LNCAP (cell line): ENCODE results near the gene ABHD12.

Experiments
- TF ChIP-seq, protein P1 (sequence below): fragments of 450-650 bp; IDR thresholded peaks from 2 replicates; pipeline ENCODE4 v1.5.1; 2017; ENCODE audit warnings: mild to moderate bottlenecking

The ABHD12 gene

DNA sequence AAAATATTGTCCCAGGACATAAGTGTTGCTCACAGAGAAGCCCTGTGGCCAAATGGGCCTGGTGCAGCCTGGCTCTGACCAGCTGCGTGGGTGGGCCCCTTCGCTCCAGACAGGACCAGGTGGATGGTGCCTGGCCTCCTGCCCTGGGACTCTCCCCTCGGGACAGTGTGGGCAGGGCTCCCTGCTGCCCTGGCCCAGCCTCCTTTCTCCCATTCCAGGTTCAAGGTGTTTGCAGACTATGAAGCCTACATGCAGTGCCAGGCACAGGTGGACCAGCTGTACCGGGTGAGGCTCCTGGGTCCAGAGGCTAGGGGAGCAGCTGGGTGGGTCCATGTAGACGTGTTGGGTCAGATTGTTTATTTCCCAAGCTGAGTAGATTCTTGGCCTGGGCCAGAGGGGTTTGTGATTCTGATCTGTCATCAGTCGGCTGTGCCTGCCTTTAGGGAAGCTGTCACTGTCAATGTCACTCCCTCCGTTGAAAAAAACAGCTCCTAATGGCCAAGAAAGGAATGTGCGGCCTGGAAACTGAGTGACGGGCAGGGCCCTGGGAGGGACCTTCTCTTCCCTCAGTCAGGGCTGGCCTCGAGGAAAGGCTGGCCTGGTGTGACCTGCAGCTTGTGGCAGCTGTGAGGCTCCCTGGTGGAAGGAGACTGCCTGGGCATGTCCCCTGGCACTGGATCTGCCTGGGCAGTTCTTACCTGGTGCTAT, 95.1 kb downstream of the ABHD12 start:
- TF ChIP-seq, protein P1, sequence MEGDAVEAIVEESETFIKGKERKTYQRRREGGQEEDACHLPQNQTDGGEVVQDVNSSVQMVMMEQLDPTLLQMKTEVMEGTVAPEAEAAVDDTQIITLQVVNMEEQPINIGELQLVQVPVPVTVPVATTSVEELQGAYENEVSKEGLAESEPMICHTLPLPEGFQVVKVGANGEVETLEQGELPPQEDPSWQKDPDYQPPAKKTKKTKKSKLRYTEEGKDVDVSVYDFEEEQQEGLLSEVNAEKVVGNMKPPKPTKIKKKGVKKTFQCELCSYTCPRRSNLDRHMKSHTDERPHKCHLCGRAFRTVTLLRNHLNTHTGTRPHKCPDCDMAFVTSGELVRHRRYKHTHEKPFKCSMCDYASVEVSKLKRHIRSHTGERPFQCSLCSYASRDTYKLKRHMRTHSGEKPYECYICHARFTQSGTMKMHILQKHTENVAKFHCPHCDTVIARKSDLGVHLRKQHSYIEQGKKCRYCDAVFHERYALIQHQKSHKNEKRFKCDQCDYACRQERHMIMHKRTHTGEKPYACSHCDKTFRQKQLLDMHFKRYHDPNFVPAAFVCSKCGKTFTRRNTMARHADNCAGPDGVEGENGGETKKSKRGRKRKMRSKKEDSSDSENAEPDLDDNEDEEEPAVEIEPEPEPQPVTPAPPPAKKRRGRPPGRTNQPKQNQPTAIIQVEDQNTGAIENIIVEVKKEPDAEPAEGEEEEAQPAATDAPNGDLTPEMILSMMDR: no peak

DNA sequence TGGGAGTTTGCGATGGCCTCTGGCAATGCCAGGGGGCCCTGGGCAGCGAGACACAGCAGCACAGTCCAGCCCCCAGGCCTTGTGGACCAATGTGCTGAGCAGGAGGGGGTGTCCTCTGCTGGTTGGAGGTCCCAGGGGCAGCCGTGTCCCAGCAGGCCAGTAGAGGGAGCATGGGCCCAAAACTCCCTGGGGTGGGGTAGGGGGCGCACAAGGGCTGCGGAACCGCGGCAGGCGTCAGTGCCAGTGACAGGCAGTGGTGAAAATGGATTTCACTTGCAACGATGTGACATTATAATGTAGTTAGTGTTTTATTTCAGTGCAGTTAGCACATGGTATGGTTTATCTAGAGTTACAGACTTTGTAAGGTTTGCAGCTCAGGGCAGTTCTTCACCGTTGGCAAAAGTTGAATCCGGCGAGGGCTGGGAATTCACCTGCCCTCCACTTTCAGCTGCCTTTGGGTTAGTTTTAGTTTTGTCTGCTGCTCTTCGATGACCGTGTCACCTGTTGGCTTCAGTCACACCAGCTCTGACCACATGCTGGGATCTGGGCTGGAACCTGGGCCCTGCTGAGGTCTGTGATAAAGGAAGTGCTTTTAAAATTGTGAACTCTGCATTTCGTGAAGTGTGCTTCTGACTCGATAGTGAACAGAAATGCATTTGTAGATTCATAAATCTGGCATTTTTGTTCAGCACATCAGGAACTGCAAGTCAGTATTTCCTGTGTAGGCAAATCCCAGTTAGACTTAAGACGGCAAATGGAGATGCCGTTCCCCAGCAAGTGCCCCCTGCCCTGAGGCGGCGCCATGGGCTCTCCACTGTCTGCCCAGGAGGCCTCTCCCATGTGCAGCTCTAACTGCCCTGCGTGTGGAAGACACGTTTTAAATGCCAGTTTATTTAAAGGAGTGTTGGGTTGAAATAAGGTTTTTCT, 95.9 kb downstream of the ABHD12 start:
- TF ChIP-seq, protein P1: peak; percentile 73

DNA sequence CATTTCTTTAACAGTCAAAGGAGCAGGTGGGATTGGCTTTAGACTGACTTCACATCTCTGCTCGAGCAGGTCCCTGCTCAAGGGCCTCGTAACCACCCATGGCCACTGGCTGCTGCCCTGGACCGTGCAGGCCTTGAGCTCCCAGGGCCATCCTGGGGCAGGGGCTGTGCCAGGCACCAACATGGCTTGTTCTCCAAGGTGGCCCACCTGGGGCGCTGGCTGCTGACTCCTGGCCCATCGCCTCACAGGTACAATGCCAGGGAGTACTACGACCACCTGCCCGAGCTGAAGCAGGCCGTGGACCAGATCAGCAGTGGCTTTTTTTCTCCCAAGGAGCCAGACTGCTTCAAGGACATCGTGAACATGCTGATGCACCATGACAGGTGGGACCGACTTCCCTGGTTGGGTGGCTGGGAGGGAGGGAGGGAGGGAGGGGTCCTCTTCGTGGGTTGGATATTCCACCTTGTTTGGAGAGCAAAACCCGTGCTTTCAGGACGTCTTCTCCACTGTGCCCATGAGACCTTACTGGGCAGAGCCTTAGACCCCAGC, 96.7 kb downstream of the ABHD12 start:
- TF ChIP-seq, protein P1: no peak

DNA sequence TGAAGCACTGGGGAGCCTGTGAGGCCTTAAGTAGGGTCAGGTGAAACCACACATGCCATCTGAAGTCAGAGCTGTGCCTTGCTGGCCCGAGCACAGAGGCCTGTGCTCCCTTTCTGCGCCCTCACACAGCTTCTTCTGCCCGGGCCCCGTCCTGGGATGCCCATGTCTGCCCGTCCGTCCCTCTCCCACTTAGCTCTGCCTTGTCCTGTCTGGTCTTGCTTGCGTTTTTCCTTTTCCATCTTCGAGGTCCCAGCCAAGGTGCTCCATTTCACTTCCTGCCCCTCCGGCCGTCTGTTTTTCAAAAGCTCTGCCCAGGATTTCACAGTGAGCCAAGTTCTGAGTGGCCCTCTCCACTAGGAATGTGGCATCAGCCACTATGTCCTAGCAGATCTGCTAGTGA, 97.1 kb downstream of the ABHD12 start:
- TF ChIP-seq, protein P1: no peak

DNA sequence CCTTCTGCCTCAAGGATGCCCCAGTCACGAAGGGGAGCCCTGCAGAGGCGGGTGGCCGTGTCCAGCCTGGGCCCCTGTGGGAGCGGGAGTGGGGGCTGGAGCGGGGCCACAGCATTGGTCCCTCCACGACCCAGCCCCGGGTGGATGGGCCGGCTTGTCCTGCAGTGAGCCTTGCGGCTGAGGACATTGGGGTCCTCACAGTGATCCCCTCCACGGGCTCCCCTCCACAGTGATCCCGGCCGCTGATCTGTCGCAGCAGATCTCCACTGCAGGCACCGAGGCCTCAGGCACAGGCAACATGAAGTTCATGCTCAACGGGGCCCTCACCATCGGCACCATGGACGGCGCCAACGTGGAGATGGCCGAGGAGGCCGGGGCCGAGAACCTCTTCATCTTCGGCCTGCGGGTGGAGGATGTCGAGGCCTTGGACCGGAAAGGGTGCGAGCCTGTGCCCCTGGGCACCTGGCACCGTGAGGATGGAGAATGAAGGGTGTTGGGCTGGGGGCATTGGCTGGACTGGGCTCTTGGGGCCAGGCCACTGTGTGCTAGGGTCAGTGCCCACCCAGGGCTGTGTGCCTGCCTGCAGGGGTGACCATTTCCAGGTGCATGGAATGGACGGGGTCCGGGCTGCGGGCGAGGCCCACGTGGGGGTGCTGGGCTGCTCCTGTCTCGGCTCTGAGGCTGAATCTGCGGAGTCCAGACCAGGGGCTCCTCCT, 98.3 kb downstream of the ABHD12 start:
- TF ChIP-seq, protein P1: no peak

DNA sequence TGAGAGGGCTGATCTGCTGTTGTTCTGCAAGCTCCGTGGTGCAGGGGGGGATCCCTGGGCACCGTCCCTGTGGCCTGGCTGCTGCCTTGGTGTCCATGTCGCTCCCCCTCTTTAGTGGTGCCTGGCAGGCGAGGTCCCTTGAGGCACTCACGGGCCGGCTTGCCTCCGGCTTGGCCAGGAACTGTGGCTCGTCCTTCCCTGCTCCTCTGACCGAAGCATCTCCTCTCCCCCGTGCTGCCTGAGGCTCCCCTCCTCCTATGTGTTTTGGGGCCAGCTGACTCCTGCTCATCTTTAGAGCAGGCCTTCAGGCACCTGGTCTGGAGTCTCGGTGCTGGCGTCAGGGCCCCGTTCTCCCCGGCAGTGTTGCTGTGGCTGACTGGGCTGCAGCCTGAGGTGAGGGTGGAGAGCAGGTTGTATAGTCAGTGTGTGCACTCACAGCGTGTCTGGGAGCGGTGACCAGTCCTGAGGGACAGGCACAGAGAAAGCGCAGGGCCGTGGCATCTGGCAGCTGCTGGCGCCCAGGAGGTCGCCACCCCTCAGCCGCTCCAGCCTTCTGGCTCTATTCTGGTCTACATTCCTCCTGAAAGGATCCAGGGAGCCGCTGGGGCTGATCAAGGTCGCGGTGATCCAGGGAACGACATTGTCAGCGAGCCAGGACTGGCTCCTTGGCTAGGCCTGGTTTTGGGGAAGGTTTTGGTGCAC, 99.1 kb downstream of the ABHD12 start:
- TF ChIP-seq, protein P1: no peak
